Tibial nerve (tissue), 4 donors: ENCODE measurements around the gene CMSS1. TPM values are rescaled to one million over a fixed set of nuclear protein-coding genes. Genes with fewer than 3 reads are reported as not detected.

Source experiments
- DNase-seq, 2 donors: peaks; one replicate each; pipeline ENCODE4 v3.0.0-alpha.2; 2019; ENCODE audit warnings: low spot score in 2 of 2
- H3K27ac ChIP-seq, 4 donors: fragments of 200-600 bp; sonication (generic) in 3 of 4; one replicate each; pipeline ENCODE4 v1.5.1; 2017 to 2019; ENCODE audit warnings: mild to moderate bottlenecking in 1 of 4
- H3K27me3 ChIP-seq, 2 donors: fragments of 200-600 bp; sonication (generic) in 1 of 2; one replicate each; pipeline versions ENCODE4 v1.5.1 to v1.6.0; 2017 to 2019
- H3K36me3 ChIP-seq, 3 donors: fragments of 200-600 bp; sonication (generic); one replicate each; pipeline ENCODE4 v1.5.1; 2018 to 2019
- H3K4me1 ChIP-seq, 4 donors: fragments of 200-600 bp; sonication (generic) in 3 of 4; one replicate each; pipeline ENCODE4 v1.5.1; 2017 to 2019
- H3K4me3 ChIP-seq, 4 donors: fragments of 200-600 bp; sonication (generic) in 3 of 4; one replicate each; pipeline ENCODE4 v1.5.1; 2017 to 2019; ENCODE audit warnings: mild to moderate bottlenecking in 1 of 4, moderate library complexity in 1 of 4
- H3K9me3 ChIP-seq, 4 donors: fragments of 200-600 bp; sonication (generic) in 3 of 4; one replicate each; pipeline ENCODE4 v1.5.1; 2017 to 2019
- CTCF ChIP-seq, 5 experiments: fragments of 200-600 bp in 3 of 5; fragments of 450-650 bp in 2 of 5; sonication (generic) in 3 of 5; IDR thresholded peaks; one replicate each; pipeline ENCODE4 v1.5.1; 2016 to 2019; ENCODE audit warnings: antibody characterized with exemption in 5 of 5, mild to moderate bottlenecking in 3 of 5, moderate library complexity in 2 of 5
- EP300 ChIP-seq, 2 donors: sonication (generic); formaldehyde crosslinking; IDR thresholded peaks; one replicate each; pipeline ENCODE4 v1.6.1; 2017; ENCODE audit warnings: antibody characterized with exemption in 2 of 2, mild to moderate bottlenecking in 1 of 2
- POLR2A ChIP-seq, 2 donors: fragments of 450-650 bp; IDR thresholded peaks; one replicate each; pipeline ENCODE4 v1.6.1; 2017; ENCODE audit warnings: antibody characterized with exemption in 2 of 2, mild to moderate bottlenecking in 2 of 2, moderate library complexity in 2 of 2
- WGBS, 2 donors: methylation state at CpG; one replicate each; pipeline ENCODE4 v1.1.5; 2018; 5-methylcytosine and 5-hydroxymethylcytosine counted together
- total RNA-seq, 4 donors: library from RNA; depleted of rRNA; stranded (reverse); fragments of >200 nt; gene quantifications; one replicate each; pipeline ENCODE4 v1.1.0, GENCODE V29; 2016

The CMSS1 gene
- total RNA-seq, 4 donors from 2014 or later: 5.5 to 29.1 (median 15.7) TPM

- TF ChIP-seq CTCF (IDR thresholded peaks at IDR 0.05) (no peak), EP300 (IDR thresholded peaks at IDR 0.05) (no peak), POLR2A (IDR thresholded peaks at IDR 0.05) (no peak)
- DNase-seq: no peak
- Histone ChIP-seq H3K9me3 (peaks cover 0 to 16% (median 0%) of the 10 kb centered on the region in 4 donors), H3K27me3 (no peaks in the 10 kb centered on the region), H3K36me3 (peaks cover 0 to 24% (median 0%) of the 10 kb centered on the region in 3 donors), H3K4me1 (no peaks in the 10 kb centered on the region), H3K27ac (no peak overlapping the region), H3K4me3 (no peak overlapping the region)
- 88 to 100% methylated on average over 1 of the region's 1 CpG for WGBS, 2 donors
Measured at GRCh38 chr3:100144255-100144866, 326.7 kb downstream of the CMSS1 start.

GRCh38 chr3:100149130-100149529 lies 331.5 kb downstream of the CMSS1 start:
- no peak for DNase-seq
- peaks cover 0 to 6% (median 0%) of the 10 kb centered on the region in 4 donors for H3K4me1 ChIP-seq
- no peak overlapping the region for H3K4me3 ChIP-seq
- H3K36me3 ChIP-seq: peaks cover 0 to 47% (median 0%) of the 10 kb centered on the region in 3 donors
- no peaks in the 10 kb centered on the region for H3K27me3 ChIP-seq
- no peaks in the 10 kb centered on the region for H3K9me3 ChIP-seq
- no peak for TF ChIP-seq CTCF (IDR thresholded peaks at IDR 0.05)
- no peak for TF ChIP-seq POLR2A (IDR thresholded peaks at IDR 0.05)
- TF ChIP-seq EP300 (IDR thresholded peaks at IDR 0.05): no peak
- 81 to 85% methylated on average over 2 of the region's 2 CpGs for WGBS, 2 donors
- H3K27ac ChIP-seq: no peak overlapping the region

GRCh38 chr3:100149713-100150415 lies 332.2 kb downstream of the CMSS1 start:
- peaks cover 0 to 6% (median 0%) of the 10 kb centered on the region in 4 donors for H3K4me1 ChIP-seq
- 89 to 92% methylated on average over 6 of the region's 6 CpGs for WGBS, 2 donors
- no peak for DNase-seq
- no peak overlapping the region for H3K4me3 ChIP-seq
- H3K36me3 ChIP-seq: peaks cover 0 to 53% (median 0%) of the 10 kb centered on the region in 3 donors
- H3K9me3 ChIP-seq: peaks cover 0 to 4% (median 0%) of the 10 kb centered on the region in 4 donors
- no peaks in the 10 kb centered on the region for H3K27me3 ChIP-seq
- peak overlapping the region in 2 of 4 donors; percentile 3 to 59 for H3K27ac ChIP-seq
- TF ChIP-seq CTCF (IDR thresholded peaks at IDR 0.05): no peak
- TF ChIP-seq POLR2A (IDR thresholded peaks at IDR 0.05): no peak
- TF ChIP-seq EP300 (IDR thresholded peaks at IDR 0.05): no peak

- peaks cover 0 to 10% (median under 1%) of the 10 kb centered on the region in 4 donors for H3K9me3 ChIP-seq
- H3K27me3 ChIP-seq: no peaks in the 10 kb centered on the region
- peaks cover 0 to 6% (median 0%) of the 10 kb centered on the region in 4 donors for H3K4me1 ChIP-seq
- no peak overlapping the region for H3K4me3 ChIP-seq
- peak overlapping the region in 3 of 4 donors; percentile 44 to 77 (median 59) for H3K27ac ChIP-seq
- peak in 1 of 2 donors; percentile 19 for DNase-seq
- TF ChIP-seq POLR2A (IDR thresholded peaks at IDR 0.05): no peak
- TF ChIP-seq EP300 (IDR thresholded peaks at IDR 0.05): peak in 1 of 2 donors; percentile 62
- TF ChIP-seq CTCF (IDR thresholded peaks at IDR 0.05): no peak
- WGBS, 2 donors: 68 to 69% methylated on average over 1 of the region's 1 CpG
- peaks cover 0 to 59% (median 0%) of the 10 kb centered on the region in 3 donors for H3K36me3 ChIP-seq
Measured at GRCh38 chr3:100150473-100150872, 332.8 kb downstream of the CMSS1 start.
